ENCODE data around the gene GTF2I. TPM values are rescaled to one million over a fixed set of nuclear protein-coding genes. Genes with fewer than 3 reads are reported as not detected.

The GTF2I gene
- total and polyA plus RNA-seq, 2 experiments from 2014 or later = 204 to 219 TPM

GRCh38 chr7:74615933-74616780 lies 41.4 kb upstream of the GTF2I start:
- 0 out of 2 replicates have a peak, but pooled peaks cover 8% of the 10 kb centered on the region for H3F3A ChIP-seq (replicated peaks; ENCODE audit: low read depth)
- no peaks in the 10 kb centered on the region for H4K20me1 ChIP-seq (replicated peaks; ENCODE audit: insufficient read depth)
- H3K4me2 ChIP-seq = no peak overlapping the region
- H3K4me1 ChIP-seq (ENCODE audit: insufficient read depth) = peaks cover 19% of the 10 kb centered on the region
- no peaks in the 10 kb centered on the region for H3K79me2 ChIP-seq (replicated peaks; ENCODE audit: insufficient read depth)
- H3K27me3 Mint-ChIP-seq (ENCODE audit: insufficient read depth, low read depth, poor library complexity) = peaks cover 7% of the 10 kb centered on the region
- H3K9me3 Mint-ChIP-seq = no peaks in the 10 kb centered on the region
- H3K36me3 ChIP-seq (ENCODE audit: insufficient read depth) = no peaks in the 10 kb centered on the region
- no peak overlapping the region for H3K27ac ChIP-seq (ENCODE audit: low read depth)
- DNase-seq (ENCODE audit: low spot score) (no peak), ATAC-seq (no peak)
- H3K4me3 Mint-ChIP-seq = no peak overlapping the region
- H3K9me2 ChIP-seq (ENCODE audit: insufficient read depth) = no peaks in the 10 kb centered on the region
- TF ChIP-seq ZNF114 (CRISPR knock-in tag; IDR thresholded peaks at IDR 0.05) = no peak
- no peak for TF ChIP-seq JUNB (IDR thresholded peaks at IDR 0.05; ENCODE audit: unreplicated experiment)
- no peak for TF ChIP-seq NANOG (IDR thresholded peaks at IDR 0.05; ENCODE audit: borderline replicate concordance)
- TF ChIP-seq, protein P1, sequence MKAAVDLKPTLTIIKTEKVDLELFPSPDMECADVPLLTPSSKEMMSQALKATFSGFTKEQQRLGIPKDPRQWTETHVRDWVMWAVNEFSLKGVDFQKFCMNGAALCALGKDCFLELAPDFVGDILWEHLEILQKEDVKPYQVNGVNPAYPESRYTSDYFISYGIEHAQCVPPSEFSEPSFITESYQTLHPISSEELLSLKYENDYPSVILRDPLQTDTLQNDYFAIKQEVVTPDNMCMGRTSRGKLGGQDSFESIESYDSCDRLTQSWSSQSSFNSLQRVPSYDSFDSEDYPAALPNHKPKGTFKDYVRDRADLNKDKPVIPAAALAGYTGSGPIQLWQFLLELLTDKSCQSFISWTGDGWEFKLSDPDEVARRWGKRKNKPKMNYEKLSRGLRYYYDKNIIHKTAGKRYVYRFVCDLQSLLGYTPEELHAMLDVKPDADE (IDR thresholded peaks at IDR 0.05) = no peak
- TF ChIP-seq ZNF331 (CRISPR knock-in tag; IDR thresholded peaks at IDR 0.05; ENCODE audit: low read depth) = no peak
- TF ChIP-seq REST (IDR thresholded peaks at IDR 0.05; ENCODE audit: unreplicated experiment) = no peak
- no peak for TF ChIP-seq EZH2phosphoT487 (IDR thresholded peaks at IDR 0.05; ENCODE audit: unreplicated experiment)
- no peak for TF ChIP-seq STAT1 (IDR thresholded peaks at IDR 0.05; ENCODE audit: unreplicated experiment)
- TF ChIP-seq CREB1 (CRISPR knock-in tag; IDR thresholded peaks at IDR 0.05; ENCODE audit: low read depth) = no peak
- no peak for TF ChIP-seq POLR2AphosphoS5 (IDR thresholded peaks at IDR 0.05; ENCODE audit: low read depth)
- no peak; a peak in 1 of 4 replicates for TF ChIP-seq CTCF (conservative IDR thresholded peaks at IDR 0.05; ENCODE audit: low read depth in 2 of 2)
- TF ChIP-seq ZNF462 (CRISPR knock-in tag; IDR thresholded peaks at IDR 0.05) = no peak
- no peak for TF ChIP-seq EZH2 (IDR thresholded peaks at IDR 0.05; ENCODE audit: low read depth, unreplicated experiment)
- no peak overlapping the region for H3K27ac Mint-ChIP-seq
- H3K27me3 ChIP-seq (ENCODE audit: insufficient read depth) = no peaks in the 10 kb centered on the region
- H3K4me1 Mint-ChIP-seq = peaks cover 27% of the 10 kb centered on the region
- no peak overlapping the region for H3K4me3 ChIP-seq
- no peak overlapping the region; the same call in 1 of the 2 replicates for H2AFZ ChIP-seq
- no peaks in the 10 kb centered on the region for H3K36me3 Mint-ChIP-seq (ENCODE audit: low read depth)
